ENCODE results near the gene ITGB5.

Gene ITGB5

GRCh38 chr3:124781476-124782376 is 105.4 kb downstream of the ITGB5 start:
- ChIA-PET POLR2A (no interaction called here), CTCF (interaction anchor here (1.6 to 5.3 kb wide), 2 partner anchors 21 to 120 kb away, joined by 3 to 22 read pairs; no protein-coding TSS in a partner anchor)
- DNase-seq (ENCODE audit: extremely low spot score): no peak
- TF ChIP-seq CTCF (IDR thresholded peaks at IDR 0.05; ENCODE audit: control extremely low read depth, extremely low read depth, low read depth, missing control alignments): no peak

GRCh38 chr3:124780761-124781475 is 106.2 kb downstream of the ITGB5 start:
- ChIA-PET POLR2A (no interaction called here), CTCF (interaction anchor here (1.2 to 5.3 kb wide), 3 partner anchors 11 to 120 kb away, joined by 3 to 22 read pairs (median 15); no protein-coding TSS in a partner anchor)
- no peak for DNase-seq (ENCODE audit: extremely low spot score)
- TF ChIP-seq CTCF (IDR thresholded peaks at IDR 0.05; ENCODE audit: control extremely low read depth, extremely low read depth, low read depth, missing control alignments): no peak

- POLR2A ChIA-PET: no interaction called here
Observed at GRCh38 chr3:124780356-124780755, 106.8 kb downstream of the ITGB5 start.

GRCh38 chr3:124779751-124780191 is 107.4 kb downstream of the ITGB5 start:
- ChIA-PET CTCF (interaction anchor here (1.1 to 5.3 kb wide), 6 partner anchors 9 to 122 kb away, joined by 3 to 22 read pairs (median 4); no protein-coding TSS in a partner anchor), POLR2A (no interaction called here)
- DNase-seq (ENCODE audit: extremely low spot score): no peak
- TF ChIP-seq CTCF (IDR thresholded peaks at IDR 0.05; ENCODE audit: control extremely low read depth, extremely low read depth, low read depth, missing control alignments): no peak

More at GRCh38 chr3:124780356-124780755, 106.8 kb downstream of the ITGB5 start:
- TF ChIP-seq CTCF (IDR thresholded peaks at IDR 0.05; ENCODE audit: control extremely low read depth, extremely low read depth, low read depth, missing control alignments): no peak
- DNase-seq (ENCODE audit: extremely low spot score): no peak
- CTCF ChIA-PET: interaction anchor here (1.1 to 5.3 kb wide), 4 partner anchors 10 to 121 kb away, joined by 3 to 22 read pairs (median 9); no protein-coding TSS in a partner anchor

- no peak for DNase-seq (ENCODE audit: extremely low spot score)
- CTCF ChIA-PET: interaction anchor here (1.2 to 5.3 kb wide), 5 partner anchors 10 to 122 kb away, joined by 3 to 22 read pairs (median 6); no protein-coding TSS in a partner anchor
- POLR2A ChIA-PET: no interaction called here
- no peak for TF ChIP-seq CTCF (IDR thresholded peaks at IDR 0.05; ENCODE audit: control extremely low read depth, extremely low read depth, low read depth, missing control alignments)
Observed at GRCh38 chr3:124779116-124779515, 108.0 kb downstream of the ITGB5 start.

Data from GM10248 (cell line).